ENCODE measurements around the gene METTL17.

METTL17 gene

GRCh38 chr14:21043387-21043973, 53.7 kb downstream of the METTL17 start:
- no peak for DNase-seq (ENCODE audit: low read depth in 2 of 2)

- DNase-seq (ENCODE audit: low read depth in 2 of 2), result no peak
These were observed 54.3 kb downstream of the METTL17 start for GRCh38 chr14:21043974-21044618.

All from stimulated activated CD4-positive, alpha-beta T cell treated with anti-CD3 and anti-CD28 coated beads, Interleukin-1b, Interleukin-23, amount 100 ng/mL, for 1 hour (primary cell).